HUES6 (cell line): Measurements from ENCODE around the gene PYGO2.
"Not testable (repeated sequence)": the region's sequence is repeated elsewhere in the genome, so short reads cannot be mapped to it uniquely, and the experiment has no call there.

Experiments used
- H3K27ac ChIP-seq: 2 replicates; pipeline ENCODE4 v1.7.0; 2013; ENCODE audit warnings: low read depth, mild to moderate bottlenecking, low read length, inconsistent platforms
- H3K27me3 ChIP-seq: 2 replicates; pipeline ENCODE4 v1.6.1; 2013; ENCODE audit warnings: low read length; ENCODE audit not compliant: control insufficient read depth, insufficient read depth
- H3K36me3 ChIP-seq: 2 replicates; pipeline ENCODE4 v1.6.1; 2013; ENCODE audit warnings: low read length; ENCODE audit not compliant: control insufficient read depth, insufficient read depth
- H3K4me1 ChIP-seq: 2 replicates; pipeline ENCODE4 v1.6.1; 2013; ENCODE audit warnings: low read length; ENCODE audit not compliant: control insufficient read depth, insufficient read depth
- H3K4me3 ChIP-seq: 2 replicates; pipeline ENCODE4 v1.5.1; 2013; ENCODE audit warnings: low read depth, low read length
- H3K9ac ChIP-seq: one replicate; pipeline ENCODE4 v1.6.1; 2013; ENCODE audit warnings: mild to moderate bottlenecking, low read length
- H3K9me3 ChIP-seq: 2 replicates; pipeline ENCODE4 v1.6.1; 2013; ENCODE audit warnings: low read depth, low read length; ENCODE audit not compliant: control insufficient read depth, insufficient read depth

The PYGO2 gene

DNA sequence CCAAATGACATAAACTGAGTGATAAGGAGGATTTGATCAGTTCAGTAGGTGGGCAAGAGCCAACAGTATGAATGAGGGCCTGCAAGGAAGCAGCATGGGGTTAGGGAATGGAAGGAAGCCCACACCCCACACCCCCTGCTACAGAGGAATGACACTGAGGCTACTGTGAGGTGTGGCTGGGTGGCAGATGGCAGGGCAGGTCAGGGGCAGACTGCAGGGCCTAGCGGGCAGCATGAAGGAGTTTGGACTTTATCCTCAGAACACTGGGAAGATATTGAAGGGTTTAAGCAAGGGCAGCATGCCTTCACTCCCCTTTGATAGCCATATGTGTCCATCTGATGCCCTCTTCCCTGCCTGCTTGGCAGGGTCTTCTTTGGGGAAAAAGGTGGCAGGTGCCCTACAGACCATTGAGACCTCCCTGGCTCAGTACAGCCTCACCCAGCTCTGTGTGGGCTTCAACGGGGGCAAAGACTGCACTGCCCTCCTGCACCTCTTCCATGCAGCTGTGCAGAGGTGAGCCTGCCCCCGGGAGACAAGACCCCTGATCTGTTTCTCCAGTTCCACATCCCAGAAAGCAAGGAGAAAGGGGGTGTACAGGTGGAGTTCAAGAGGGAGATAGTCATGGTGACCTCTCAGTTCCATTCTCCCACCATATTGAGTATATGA, 27.7 kb upstream of the PYGO2 start:
- Histone ChIP-seq H3K27ac (no peak overlapping the region), H3K27me3 (no peaks in the 10 kb centered on the region), H3K36me3 (peaks cover 53% of the 10 kb centered on the region), H3K4me3 (no peak overlapping the region), H3K9me3 (no peaks in the 10 kb centered on the region), H3K4me1 (peaks cover 10% of the 10 kb centered on the region; the same call in 1 of the 2 replicates), H3K9ac (no peak overlapping the region)

DNA sequence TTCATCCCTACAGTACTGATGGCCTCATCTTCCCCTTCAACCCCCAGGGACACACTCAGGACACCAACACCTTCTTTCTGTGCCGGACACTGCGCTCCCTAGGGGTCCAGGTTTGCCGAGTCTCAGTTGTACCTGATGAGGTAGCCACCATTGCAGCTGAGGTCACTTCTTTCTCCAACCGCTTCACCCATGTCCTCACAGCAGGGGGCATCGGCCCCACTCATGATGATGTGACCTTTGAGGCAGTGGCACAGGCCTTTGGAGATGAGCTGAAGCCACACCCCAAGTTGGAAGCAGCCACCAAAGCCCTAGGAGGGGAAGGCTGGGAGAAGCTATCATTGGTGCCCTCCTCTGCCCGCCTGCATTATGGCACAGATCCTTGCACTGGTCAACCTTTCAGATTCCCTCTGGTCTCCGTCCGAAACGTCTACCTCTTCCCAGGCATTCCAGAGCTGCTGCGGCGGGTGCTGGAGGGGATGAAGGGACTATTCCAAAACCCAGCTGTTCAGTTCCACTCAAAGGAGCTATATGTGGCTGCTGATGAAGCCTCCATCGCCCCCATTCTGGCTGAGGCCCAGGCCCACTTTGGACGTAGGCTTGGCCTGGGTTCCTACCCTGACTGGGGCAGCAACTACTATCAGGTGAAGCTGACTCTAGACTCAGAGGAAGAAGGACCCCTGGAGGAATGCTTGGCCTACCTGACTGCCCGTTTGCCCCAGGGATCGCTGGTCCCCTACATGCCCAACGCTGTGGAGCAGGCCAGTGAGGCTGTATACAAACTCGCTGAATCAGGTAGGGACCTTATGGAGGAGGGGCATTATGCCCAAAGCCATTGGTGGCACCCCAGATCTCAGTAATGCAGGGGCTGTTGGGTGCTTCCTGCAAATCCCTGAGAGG, 26.7 kb upstream of the PYGO2 start:
- H3K36me3 ChIP-seq = peaks cover 51% of the 10 kb centered on the region
- no peak overlapping the region for H3K27ac ChIP-seq
- H3K9ac ChIP-seq = no peak overlapping the region
- no peak overlapping the region for H3K4me3 ChIP-seq
- H3K9me3 ChIP-seq = no peaks in the 10 kb centered on the region
- H3K27me3 ChIP-seq = no peaks in the 10 kb centered on the region
- H3K4me1 ChIP-seq = peaks cover 4% of the 10 kb centered on the region; the same call in 1 of the 2 replicates

DNA sequence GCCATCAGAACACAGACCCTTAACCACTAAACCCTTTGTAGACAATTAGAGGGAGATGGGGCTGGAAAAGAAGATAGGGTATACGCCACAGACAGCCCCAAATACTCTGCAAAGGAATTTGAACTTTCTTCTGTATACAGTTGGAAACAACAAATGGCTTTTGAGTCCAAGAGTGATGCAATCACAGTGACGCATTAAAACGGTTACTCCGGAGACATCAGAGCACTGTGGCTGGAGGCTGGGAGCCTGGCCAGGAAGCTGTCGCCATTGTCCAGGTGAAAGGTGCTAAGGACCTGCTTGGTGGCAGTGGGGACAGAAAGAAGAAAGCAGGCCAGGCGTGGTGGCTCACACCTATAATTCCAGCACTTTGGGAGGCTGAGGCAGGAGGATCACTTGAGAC, 25.7 kb upstream of the PYGO2 start:
- no peak overlapping the region for H3K9ac ChIP-seq
- peaks cover 44% of the 10 kb centered on the region for H3K36me3 ChIP-seq
- no peak overlapping the region for H3K4me3 ChIP-seq
- H3K4me1 ChIP-seq = peaks cover 5% of the 10 kb centered on the region
- no peaks in the 10 kb centered on the region for H3K27me3 ChIP-seq
- H3K27ac ChIP-seq = no peak overlapping the region
- H3K9me3 ChIP-seq = no peaks in the 10 kb centered on the region

DNA sequence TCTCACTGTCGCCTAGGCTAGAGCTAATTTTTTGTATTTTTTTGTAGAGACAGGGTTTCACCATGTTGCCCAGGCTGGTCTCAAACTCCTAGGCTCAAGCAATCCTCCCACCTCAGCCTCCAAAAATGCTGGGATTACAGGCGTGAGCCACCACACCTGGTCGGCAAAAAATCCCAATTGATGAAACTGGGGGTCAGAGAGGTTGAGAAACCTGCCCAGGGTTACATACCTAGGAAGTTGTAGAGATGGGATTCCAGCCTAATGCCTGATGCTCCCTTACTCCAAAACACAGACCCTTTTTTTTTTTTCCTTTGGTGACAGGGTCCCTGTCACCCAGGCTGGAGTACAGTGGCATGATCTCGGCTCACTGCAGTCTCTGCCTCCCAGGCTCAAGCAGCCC, 25.2 kb upstream of the PYGO2 start:
- not testable (repeated sequence) for H3K4me1 ChIP-seq, H3K27ac ChIP-seq, H3K9me3 ChIP-seq, H3K9ac ChIP-seq, H3K4me3 ChIP-seq, H3K27me3 ChIP-seq
- H3K36me3 ChIP-seq = peaks cover 44% of the 10 kb centered on the region

DNA sequence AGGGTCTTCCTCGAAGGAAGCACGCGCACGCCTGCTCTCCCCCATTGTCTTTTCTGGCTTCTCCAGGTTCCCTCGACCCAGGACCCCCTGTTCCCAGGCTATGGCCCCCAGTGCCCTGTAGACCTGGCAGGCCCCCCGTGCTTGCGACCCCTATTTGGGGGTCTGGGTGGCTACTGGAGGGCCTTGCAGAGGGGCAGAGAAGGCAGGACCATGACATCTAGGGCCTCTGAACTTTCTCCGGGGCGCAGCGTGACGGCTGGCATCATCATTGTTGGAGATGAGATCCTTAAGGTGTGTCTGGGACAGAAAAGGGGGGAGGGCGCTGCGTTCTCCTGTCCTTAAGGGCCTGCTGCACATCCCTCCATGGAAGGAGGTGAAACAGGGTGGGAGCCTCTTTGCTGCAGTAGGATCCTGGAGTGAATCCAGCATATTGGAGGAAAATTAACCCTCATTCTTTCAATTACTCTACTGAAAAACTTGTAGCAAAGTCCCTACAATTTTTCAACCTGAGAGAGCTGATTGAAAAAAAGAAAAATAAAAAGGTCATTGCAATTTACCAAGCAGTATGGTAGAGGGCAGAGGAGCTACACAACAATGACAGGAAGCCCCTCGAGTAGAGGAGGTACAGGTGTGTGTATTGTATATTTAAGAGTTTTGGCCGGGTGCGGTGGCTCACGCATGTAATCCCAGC, 22.3 kb upstream of the PYGO2 start:
- Histone ChIP-seq H3K27me3 (no peaks in the 10 kb centered on the region), H3K27ac (peak overlapping the region; percentile 78; the same call in 1 of the 2 replicates), H3K9me3 (no peaks in the 10 kb centered on the region), H3K4me3 (peak overlapping the region; percentile 91), H3K4me1 (peaks cover 6% of the 10 kb centered on the region), H3K9ac (peak overlapping the region; percentile 92), H3K36me3 (peaks cover 38% of the 10 kb centered on the region)

DNA sequence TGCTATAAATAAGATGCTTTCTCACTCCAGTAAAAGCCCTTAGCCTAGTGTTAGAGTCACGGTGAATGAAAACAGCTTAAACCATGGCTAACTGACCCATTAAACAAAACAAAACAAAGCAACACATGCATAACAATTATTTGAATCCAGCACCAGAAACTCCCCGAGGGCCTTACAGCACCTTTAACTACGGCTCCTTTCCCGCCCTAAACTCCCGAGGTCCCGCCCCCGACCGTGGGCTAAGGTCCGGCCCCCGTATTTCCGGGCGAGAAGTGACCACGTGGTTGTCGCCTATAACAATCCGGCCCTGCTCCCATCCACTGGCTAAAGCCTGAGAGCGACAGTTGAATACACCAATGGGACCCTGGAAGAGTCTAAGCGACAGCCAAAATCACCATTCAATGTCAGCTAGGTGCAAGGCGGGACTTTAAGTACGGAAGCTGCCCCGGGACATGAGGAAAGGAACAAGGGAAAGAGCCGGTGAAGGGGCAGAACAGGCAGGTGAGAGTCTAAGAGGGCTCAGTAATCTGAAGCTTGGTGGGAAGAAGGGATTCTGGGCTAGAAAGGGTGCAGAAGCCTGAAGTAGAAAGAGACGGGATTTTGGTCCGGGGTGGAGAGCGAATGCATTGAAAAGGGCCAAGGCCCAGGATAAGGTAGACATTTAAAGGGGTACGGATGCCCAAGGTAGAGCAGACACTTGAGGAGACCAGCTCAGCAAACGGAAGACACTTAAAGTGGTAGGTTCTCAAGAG, 21.5 kb upstream of the PYGO2 start, which contains the start of gene FLAD1:
Gene FLAD1, plus strand, starts transcription at position 448 of the 752 bp plus-strand sequence. CDS start 351 bp downstream, outside the sequence.
- Histone ChIP-seq H3K9me3 (no peaks in the 10 kb centered on the region), H3K27ac (peak within 1 kb of the TSS; percentile 87), H3K4me3 (peak within 1 kb of the TSS; percentile 91), H3K4me1 (peaks cover 6% of the 10 kb centered on the region), H3K36me3 (peaks cover 35% of the 10 kb centered on the region), H3K27me3 (no peaks in the 10 kb centered on the region), H3K9ac (peak within 1 kb of the TSS; percentile 92)

DNA sequence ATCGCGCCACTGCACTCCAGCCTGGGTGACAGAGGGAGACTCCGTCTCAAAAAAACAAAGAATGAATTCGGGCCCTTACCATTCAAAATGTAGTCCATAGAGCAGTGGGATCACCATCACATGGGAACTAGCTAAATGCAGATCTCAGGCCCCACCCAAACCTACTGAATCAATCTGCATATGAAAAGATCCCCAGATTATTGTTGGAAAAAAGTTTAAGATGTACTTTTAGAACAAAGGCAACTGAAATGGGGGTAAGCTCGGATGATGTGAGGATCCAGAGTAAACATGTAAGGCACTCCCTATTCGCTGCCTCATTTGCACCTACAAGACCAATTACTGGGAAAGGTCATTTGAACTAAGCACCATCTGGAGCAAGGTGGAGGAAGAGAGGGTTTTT, 20.8 kb upstream of the PYGO2 start:
- H3K4me1 ChIP-seq = peaks cover 6% of the 10 kb centered on the region
- H3K36me3 ChIP-seq = peaks cover 35% of the 10 kb centered on the region
- H3K27ac ChIP-seq = peak overlapping the region; percentile 87
- H3K9me3 ChIP-seq = no peaks in the 10 kb centered on the region
- peak overlapping the region; percentile 83 for H3K9ac ChIP-seq
- H3K4me3 ChIP-seq = peak overlapping the region; percentile 50
- H3K27me3 ChIP-seq = no peaks in the 10 kb centered on the region

DNA sequence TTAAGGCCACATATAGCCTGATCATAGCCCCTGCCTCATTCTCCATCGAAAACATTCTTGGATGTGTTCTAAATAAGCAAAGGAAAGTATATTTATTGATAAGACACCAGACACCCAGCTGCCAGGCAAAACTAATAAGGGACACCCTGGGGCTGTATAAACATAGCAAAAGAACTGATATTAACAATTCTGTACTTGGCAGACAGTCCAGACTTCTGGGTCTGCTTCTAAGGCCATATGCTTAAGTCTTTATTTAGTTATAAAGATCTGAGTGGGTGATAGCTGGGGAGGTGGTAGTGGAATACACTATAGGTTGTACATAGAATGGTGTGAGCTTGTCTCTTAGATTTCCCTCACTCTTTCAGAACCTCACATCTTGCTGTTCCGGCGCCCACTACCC, 16.8 kb upstream of the PYGO2 start:
- no peaks in the 10 kb centered on the region for H3K9me3 ChIP-seq
- H3K4me3 ChIP-seq = no peak overlapping the region
- no peak overlapping the region for H3K9ac ChIP-seq
- peaks cover 28% of the 10 kb centered on the region for H3K36me3 ChIP-seq
- H3K27me3 ChIP-seq = no peaks in the 10 kb centered on the region
- no peak overlapping the region for H3K27ac ChIP-seq
- peaks cover 11% of the 10 kb centered on the region for H3K4me1 ChIP-seq

DNA sequence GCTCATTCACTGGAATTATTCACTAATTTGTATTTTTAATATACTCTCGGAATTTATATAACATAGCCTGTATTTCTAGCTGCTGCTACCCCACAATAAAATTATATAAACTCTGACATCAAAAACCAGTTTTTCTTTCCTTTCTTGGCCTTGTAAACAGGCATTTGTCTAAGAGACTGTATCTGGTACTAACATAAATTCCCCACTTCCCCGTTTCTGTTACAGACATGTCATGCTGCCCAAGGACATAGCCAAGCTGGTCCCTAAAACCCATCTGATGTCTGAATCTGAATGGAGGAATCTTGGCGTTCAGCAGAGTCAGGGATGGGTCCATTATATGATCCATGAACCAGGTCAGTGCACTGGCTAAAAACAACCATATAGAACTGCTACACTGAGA, 16.2 kb upstream of the PYGO2 start:
- not testable (repeated sequence) for H3K27me3 ChIP-seq, H3K27ac ChIP-seq, H3K9me3 ChIP-seq, H3K4me3 ChIP-seq, H3K9ac ChIP-seq
- peaks cover 28% of the 10 kb centered on the region for H3K36me3 ChIP-seq
- peaks cover 14% of the 10 kb centered on the region for H3K4me1 ChIP-seq

DNA sequence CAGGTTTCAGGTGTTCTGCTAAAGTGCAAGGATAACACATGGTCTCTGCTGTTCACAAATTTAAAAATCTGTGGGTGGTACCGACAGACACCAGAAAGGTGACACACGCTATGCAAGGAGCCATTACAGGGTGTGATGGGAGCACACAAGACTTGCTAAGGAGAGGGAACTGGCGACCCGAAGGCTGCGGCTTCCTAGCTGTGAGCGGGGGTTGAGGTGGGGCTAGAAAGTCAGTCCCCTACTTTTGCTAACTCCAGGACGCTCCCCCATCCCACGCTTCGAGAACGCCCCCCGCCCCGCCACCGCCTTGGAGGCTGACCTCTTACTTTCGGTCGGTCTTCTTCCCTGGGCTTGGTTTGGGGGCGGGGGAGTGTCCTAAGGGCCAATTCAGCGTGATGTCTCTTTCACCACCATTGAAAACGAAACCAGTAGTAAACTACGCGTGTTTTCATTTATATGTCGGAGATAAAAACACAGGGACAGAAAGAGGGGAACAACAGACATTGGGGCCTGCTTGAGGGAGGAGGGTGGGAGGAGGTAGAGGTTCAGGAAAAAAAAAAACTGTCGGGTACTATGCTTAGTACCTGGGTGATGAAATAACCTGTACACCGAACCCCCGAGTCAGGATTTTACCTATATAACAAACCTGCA, 14.0 kb upstream of the PYGO2 start:
- Histone ChIP-seq H3K4me3 (peak overlapping the region; percentile 82), H3K27ac (peak overlapping the region; percentile 61), H3K27me3 (no peaks in the 10 kb centered on the region), H3K9me3 (no peaks in the 10 kb centered on the region), H3K9ac (peak overlapping the region; percentile 90), H3K4me1 (peaks cover 22% of the 10 kb centered on the region), H3K36me3 (peaks cover 25% of the 10 kb centered on the region)
